Stimulated activated CD8-positive, alpha-beta memory T cell treated with anti-CD3 and anti-CD28 coated beads, Interleukin-15, amount 100 ng/mL, for 48 hours (primary cell): Measurements from ENCODE around the gene MAP6.

Source experiments
- DNase-seq, 2 donors: peaks; one replicate each; pipeline ENCODE4 v3.0.0-alpha.2; 2020; ENCODE audit warnings: low read depth in 2 of 2

The MAP6 gene

GRCh38 chr11:75667255-75667830 lies 1.5 kb downstream of the MAP6 start:
- DNase-seq = no peak

- DNase-seq = no peak
These were observed 2.8 kb downstream of the MAP6 start for GRCh38 chr11:75665990-75666389.

GRCh38 chr11:75665126-75665525 lies 3.7 kb downstream of the MAP6 start:
- DNase-seq = no peak

GRCh38 chr11:75664389-75664788 lies 4.4 kb downstream of the MAP6 start:
- DNase-seq = no peak

- no peak for DNase-seq
These were observed 5.0 kb downstream of the MAP6 start for GRCh38 chr11:75663808-75664207.

GRCh38 chr11:75659836-75660235 lies 9.0 kb downstream of the MAP6 start:
- DNase-seq = no peak

- no peak for DNase-seq
These were observed 12.7 kb downstream of the MAP6 start for GRCh38 chr11:75656044-75656727.

GRCh38 chr11:75655605-75656004 lies 13.2 kb downstream of the MAP6 start:
- no peak for DNase-seq

- DNase-seq = no peak
These were observed 14.5 kb downstream of the MAP6 start for GRCh38 chr11:75654314-75654713.

GRCh38 chr11:75653532-75653931 lies 15.3 kb downstream of the MAP6 start:
- DNase-seq = no peak

GRCh38 chr11:75652936-75653335 lies 15.9 kb downstream of the MAP6 start:
- DNase-seq = no peak

- DNase-seq = no peak
These were observed 17.6 kb downstream of the MAP6 start for GRCh38 chr11:75651218-75651617.

- DNase-seq = no peak
These were observed 18.6 kb downstream of the MAP6 start for GRCh38 chr11:75650167-75650723.

GRCh38 chr11:75644946-75645345 lies 23.9 kb downstream of the MAP6 start:
- no peak for DNase-seq

GRCh38 chr11:75644370-75644769 lies 24.5 kb downstream of the MAP6 start:
- DNase-seq = no peak

GRCh38 chr11:75642402-75643113 lies 26.3 kb downstream of the MAP6 start:
- no peak for DNase-seq

- no peak for DNase-seq
These were observed 29.1 kb downstream of the MAP6 start for GRCh38 chr11:75639762-75640181.

GRCh38 chr11:75637998-75638397 lies 30.8 kb downstream of the MAP6 start:
- no peak for DNase-seq

GRCh38 chr11:75635066-75635862 lies 33.6 kb downstream of the MAP6 start:
- DNase-seq = no peak

GRCh38 chr11:75633409-75634066 lies 35.3 kb downstream of the MAP6 start:
- no peak for DNase-seq

GRCh38 chr11:75632962-75633361 lies 35.9 kb downstream of the MAP6 start:
- no peak for DNase-seq
